Hematopoietic multipotent progenitor cell treated with erythropoietin and hydrocortisone succinate and interleukin-3 and kit ligand, for 15 days (in vitro differentiated cells): Measurements from ENCODE around the gene TRAF1.

Experiments used
- DNase-seq: peaks from one replicate; pipeline ENCODE4 v3.0.0-alpha.2; 2015; ENCODE audit warnings: low spot score

Gene TRAF1

DNA sequence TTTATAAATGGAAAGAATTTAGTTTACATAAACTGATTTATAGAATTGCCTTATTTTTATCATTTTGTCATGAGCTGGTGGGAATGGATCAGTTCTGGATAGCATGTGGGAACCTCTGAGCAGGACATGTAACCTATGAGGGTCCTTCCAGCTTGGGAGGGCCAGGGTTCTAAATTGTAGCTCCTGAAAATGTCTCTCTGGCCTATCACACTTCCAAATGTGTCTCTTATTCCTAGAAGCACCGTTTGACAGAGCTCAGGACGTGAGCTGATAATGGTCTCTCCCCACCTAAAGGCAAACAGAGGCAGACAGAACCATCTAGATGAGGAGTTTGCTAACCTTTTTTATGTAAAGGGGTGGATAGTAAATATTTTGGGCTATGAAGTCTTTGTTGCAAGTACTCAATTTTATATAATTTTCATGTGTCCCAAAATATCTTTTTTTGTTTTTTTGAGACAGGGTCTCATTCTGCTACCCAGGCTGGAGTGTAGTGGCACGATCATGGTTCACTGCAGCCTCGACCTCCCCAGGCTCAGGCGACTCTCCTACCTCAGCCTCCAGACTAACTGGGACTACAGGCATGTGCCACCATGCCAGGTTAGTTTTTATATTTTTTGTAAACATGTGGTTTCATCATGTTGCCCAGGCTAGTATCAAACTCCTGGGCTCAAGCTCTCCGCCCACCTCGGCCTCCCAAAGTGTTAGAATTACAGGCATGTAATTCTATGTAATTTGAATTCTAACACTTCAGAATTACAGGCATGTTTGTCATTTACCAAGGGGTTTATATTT is 4.0 kb downstream of the TRAF1 start:
- no peak for DNase-seq

- DNase-seq: no peak
Measured at GRCh38 chr9:120921661-120922181, 4.9 kb downstream of the TRAF1 start.

DNA sequence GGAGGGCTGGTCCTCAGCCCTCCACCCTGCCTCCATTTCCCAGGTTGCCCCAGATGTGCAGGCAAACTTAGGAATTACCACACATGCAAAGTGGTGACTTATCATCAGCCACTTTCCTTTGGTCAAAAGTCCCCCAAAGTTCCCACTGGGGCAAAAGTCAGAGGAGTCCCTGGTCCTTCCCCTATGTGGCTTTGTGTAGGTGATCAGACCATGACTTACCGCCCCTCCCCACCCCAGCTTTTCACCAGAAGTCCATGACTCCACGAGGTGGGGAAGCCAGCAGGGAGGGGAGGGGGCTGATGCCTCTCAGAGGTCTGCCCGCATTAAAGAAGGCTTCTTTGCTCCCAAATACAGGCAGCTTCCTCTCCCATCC is 5.8 kb downstream of the TRAF1 start:
- DNase-seq: no peak

DNA sequence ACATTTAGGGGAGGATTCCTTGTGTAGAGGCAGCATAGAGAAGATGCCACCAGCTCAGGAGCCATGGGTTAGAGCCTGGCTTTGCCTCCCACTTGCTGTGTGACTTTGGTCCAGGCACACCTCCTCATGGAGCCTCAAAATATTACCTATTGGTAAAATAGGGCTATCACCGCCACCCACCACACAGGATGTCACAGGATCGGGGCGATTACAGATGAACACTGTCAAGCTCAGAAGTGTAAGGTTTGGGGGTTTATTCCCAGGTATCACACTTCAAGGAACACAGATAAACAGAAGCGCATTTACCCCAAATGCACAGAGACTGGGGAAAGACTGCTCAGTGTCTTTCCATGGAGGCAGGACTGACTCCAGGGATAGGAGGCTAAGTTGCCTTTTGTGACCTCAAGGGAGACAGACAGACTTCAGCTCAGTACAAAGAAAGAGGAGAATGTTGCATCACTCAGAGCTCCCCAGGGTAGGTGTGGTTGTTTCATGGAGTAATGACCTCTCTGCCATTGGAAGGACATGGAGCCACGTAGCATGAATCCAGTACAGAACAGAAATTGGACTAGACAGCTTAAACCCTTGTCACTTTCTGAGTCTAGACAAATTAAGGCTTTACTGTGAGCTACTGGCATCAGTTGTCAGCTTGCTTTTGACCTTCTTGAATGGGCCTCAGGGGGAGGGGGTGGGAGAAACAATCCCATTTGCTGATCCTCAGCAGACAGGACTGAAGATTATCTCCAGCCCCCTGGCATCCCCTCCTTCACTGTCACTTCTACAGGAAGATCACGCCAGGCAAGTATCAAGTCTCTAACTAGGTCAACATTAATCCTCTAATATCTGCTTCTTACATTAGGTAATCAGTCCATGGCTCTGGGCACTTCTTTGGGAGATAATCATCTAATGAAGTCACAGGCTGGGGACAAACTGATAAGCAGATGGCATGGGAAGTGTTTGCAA is 6.5 kb downstream of the TRAF1 start:
- no peak for DNase-seq

- no peak for DNase-seq
Measured at GRCh38 chr9:120918931-120919842, 7.4 kb downstream of the TRAF1 start.

DNA sequence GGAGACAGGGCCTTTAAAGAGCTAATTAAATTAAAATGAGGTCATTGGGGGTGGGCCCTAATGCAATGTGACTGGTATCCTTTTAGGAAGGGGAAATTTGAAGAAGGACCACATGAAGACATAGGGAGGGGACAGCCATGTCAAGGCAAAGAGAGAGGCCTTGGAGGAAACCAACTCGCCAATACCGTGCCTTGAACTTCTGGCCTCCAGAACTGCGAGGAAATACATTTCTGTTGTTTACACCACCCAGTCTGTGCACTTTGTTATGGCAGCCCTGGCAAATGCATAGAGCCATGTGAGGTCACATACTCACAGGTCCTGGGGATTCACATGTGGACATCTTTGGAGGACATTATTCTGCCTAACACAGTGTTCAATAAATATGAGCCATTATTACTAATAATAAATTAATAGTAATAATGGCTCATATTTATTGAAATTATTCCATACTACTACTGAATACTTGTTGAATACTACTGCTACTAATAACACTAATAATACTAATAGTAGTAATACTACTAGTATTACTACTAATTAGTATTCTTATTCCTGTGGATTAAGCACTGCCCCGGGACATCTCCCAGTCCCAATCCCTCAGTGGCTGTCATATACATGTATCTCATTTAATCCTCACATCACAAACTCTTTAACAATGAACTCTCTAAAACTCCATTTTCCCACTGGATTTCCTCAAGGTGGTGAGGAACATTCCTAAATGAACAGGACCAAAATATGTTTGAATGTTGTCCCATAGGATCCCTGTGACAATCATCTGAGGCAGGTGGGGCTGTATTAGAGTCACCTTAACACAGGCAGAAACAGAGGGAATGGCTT is 8.4 kb downstream of the TRAF1 start:
- DNase-seq: no peak

DNA sequence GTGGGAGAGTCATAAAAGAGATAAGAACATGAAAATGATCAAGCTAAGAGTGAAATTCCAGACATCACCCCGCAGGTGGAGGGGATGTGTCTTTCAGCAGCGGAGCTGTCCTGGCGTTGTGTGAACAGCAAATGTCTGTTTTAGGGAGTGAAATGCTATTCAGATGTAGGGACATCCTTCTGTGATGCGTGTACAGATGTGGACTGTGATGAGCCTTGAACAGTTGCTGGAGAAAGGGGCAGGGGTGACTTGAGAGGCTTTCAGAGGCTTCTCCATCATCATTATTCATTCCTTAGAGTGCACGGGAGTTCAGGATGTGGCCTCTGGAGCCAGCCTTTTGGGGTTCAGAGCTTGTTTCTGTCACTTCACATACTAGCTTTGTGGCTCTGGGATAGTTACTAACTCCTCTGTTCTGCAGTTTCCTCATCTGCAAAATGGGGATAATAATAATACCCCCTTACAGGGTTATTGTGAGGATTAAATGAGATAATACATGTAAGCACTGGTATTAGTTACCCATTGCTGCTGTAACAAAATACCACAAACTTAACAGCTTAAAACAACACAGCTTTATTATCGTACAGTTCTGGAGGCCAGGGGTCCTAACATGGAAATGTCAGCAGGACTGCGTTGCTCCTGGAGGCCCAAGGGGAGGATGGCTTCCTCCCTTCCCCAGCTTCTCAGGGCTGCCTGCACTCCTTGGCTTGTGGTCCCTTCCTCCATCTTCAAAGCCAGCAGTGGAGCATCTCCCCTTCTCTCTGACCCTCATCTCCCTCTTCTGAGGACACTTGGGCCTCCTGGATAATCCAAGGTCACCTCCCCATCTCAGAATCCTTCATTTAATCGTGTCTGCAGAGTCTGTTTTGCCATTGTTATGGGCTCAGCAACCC is 9.4 kb downstream of the TRAF1 start:
- DNase-seq: no peak

GRCh38 chr9:120916588-120916987 is 10.0 kb downstream of the TRAF1 start:
- no peak for DNase-seq

- DNase-seq: no peak
Measured at GRCh38 chr9:120915854-120916470, 10.6 kb downstream of the TRAF1 start.

- DNase-seq: no peak
Measured at GRCh38 chr9:120914953-120915352, 11.6 kb downstream of the TRAF1 start.

GRCh38 chr9:120914396-120914795 is 12.2 kb downstream of the TRAF1 start:
- no peak for DNase-seq

DNA sequence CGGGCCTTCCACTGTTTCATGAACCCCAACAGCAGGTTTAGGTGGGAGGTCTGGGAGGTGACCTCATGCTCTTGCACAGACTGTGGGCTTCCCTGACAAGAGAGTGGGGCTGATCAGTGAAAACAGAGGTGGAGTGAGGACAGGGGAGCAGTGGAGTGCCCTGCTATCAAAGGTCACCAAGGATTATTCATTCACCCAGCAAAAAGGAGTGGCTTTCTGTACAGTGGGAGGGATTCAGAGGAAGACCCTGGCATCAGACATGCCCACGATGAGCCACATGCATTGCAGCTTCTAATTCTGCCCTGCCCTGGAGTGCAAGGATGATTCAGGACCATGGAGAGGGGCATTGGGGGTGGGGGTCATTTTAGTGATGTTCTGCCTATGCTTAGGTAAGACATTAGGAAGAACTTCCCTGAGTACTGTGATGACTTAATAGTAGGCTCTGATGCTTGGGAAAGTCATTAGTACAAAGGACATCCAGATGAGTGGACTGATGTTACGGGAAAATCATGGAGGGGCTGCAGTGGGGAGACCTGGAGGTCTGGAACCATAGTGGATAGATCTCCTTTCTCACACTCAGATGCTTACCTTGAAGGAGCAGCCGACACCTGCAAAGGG is 12.8 kb downstream of the TRAF1 start:
- DNase-seq: no peak

DNA sequence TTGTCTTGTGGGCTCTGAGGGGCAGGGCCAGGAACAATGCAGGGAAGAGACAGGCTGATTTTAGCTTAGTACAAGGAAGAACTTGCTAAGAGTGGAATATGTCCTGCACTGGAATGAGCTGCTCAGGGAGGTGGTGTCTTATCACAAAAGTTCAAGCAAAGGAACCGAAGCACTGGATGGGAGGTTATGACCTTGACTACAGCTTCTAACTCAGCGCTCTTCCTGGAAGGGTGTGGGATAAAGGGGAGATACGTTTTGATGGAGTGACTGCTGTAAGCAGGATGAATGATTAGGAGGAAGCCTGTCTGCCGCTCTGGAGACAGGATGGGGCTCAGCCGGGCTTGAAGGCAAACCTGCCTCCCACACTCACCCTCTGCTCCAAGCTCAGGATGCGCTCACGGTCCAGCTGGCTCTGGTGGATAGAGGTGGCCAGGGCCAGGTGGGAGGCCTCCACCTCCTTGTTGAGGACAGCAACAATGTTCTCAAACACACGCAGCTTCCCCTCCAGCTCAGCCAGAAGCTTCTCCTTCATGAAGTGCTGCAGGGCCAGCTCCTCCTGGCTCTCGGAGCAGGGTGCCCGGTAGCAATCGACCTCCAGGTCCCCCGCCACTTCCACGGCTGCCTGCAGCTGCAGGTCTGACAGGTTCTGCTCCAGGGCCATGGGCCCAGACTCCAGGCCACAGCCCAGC is 13.5 kb downstream of the TRAF1 start:
- no peak for DNase-seq

DNA sequence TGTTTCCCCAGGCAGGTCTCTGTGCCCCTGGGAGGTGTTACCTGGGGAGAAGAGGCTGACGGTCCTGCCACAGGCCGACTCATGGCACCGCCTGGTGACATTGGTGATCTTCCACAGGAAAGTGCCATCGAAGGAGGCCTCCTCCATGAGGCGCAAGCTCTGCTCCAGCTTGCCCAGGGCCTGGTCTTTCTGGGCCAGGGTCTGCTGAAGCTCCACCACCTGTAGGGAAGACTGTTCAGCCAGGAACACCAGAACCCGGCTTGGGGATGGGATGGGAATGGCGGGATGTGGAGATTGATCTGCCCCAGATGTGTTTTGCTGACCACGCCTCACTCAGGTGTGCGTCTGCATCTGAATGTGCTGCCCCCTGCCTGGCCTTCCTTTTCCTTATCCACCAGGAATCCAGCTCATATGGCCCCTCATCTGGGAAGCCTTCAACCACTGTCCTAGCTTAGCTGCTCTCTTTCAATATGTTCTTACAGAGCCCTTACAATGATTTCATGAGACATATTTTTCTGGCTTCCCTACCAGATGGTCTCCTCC is 15.2 kb downstream of the TRAF1 start:
- no peak for DNase-seq

DNA sequence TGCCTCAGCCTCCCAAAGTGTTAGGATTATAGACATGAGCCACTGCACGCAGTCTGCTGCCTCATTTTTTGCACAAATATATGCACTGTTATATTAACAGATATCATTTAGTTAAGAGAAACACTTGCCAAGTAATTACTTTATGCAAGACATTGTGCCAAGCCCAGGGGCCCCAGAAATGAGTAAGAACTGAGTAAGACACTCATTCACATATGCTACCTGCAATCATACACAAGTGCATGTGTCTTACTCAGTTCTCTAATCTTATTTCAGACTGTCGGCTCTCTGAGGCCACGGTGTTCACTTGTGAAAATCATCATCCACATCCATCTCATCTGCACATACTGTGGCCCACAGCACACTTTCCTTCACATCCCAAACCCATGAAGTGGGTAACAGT is 16.0 kb downstream of the TRAF1 start:
- DNase-seq: no peak

GRCh38 chr9:120909904-120910303 is 16.7 kb downstream of the TRAF1 start:
- no peak for DNase-seq

DNA sequence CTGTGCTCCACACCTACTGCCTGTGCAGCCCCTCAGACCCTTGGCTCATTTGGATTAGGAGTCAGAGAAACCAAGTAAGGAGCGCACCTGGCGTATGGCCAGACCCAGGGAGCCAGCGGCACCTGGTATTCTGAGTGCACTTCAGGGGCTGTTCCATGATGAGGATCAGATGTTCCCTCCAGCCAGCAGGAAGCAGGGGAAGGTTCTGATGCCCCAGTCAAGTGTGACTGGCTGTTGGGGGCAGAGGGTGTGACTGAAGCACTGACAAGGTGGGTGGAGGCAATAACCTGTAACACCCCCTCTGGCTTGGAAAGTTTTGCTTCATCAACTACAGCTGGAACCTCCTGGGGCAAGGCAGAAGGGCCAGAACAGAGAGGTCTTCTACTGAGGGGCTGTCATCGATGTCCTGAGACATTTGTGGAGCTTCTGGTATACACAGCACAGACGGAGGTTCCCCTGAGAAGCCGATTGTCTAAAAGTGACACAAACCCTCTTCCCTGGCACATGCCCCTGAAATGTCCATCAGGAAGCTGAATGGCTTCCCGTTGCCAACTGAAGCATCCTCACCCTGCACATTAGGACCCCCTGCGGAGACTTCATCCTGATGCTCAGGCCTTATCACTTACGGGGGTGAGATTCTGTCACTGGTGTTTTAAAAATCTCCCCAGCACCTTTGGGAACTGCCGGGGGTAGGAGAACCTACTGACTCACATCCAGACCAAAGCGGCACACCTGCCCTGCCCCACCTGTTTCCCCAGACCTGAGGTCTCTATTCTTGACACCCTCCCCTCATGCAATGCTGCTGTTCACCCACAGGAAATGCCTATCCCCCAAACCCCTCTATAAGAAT is 21.1 kb downstream of the TRAF1 start:
- DNase-seq: no peak
